ENCODE data around the gene SLC1A1.

SLC1A1 gene

DNA sequence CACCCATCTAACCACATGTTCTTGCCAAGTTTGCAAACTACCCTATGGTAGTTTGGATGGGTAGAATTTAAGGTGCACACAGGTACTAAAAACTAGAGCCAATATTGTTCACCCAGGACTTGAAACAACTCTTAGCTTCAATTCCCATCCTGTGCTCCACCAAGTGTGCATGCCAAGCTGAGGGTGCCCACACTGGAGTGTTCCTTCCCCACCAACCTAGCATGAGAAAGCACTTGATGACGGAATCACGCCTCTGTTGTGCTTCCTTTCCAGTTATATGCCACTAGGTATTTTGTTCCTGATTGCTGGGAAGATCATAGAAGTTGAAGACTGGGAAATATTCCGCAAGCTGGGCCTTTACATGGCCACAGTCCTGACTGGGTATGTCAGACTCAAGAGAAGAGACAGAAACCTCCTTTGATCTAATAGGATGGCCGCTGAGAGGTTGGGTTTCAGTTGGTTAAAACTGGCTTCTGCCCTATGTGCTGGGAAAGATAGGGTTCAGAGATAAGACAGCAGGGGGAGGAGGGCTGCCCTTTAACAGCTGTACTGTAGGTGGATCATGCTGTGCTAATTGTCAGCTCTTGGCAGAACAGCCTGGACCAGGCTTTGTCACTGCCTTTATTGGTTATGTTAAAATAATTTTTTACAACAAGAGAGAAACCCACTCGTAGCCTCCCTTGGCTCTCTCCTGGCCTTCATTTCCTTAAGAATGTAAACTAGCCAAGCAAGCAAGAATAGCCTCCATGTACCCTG, 83.5 kb downstream of the SLC1A1 start:
- H3K27ac ChIP-seq: no peak overlapping the region
- TF ChIP-seq, protein P1, sequence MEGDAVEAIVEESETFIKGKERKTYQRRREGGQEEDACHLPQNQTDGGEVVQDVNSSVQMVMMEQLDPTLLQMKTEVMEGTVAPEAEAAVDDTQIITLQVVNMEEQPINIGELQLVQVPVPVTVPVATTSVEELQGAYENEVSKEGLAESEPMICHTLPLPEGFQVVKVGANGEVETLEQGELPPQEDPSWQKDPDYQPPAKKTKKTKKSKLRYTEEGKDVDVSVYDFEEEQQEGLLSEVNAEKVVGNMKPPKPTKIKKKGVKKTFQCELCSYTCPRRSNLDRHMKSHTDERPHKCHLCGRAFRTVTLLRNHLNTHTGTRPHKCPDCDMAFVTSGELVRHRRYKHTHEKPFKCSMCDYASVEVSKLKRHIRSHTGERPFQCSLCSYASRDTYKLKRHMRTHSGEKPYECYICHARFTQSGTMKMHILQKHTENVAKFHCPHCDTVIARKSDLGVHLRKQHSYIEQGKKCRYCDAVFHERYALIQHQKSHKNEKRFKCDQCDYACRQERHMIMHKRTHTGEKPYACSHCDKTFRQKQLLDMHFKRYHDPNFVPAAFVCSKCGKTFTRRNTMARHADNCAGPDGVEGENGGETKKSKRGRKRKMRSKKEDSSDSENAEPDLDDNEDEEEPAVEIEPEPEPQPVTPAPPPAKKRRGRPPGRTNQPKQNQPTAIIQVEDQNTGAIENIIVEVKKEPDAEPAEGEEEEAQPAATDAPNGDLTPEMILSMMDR (conservative IDR thresholded peaks at IDR 0.05): no peak

GRCh38 chr9:4574657-4575243, 84.5 kb downstream of the SLC1A1 start:
- TF ChIP-seq, protein P1 (conservative IDR thresholded peaks at IDR 0.05): no peak
- no peak overlapping the region for H3K27ac ChIP-seq

- no peak overlapping the region for H3K27ac ChIP-seq
- TF ChIP-seq, protein P1 (conservative IDR thresholded peaks at IDR 0.05): no peak
Observed at GRCh38 chr9:4575997-4576396, 85.7 kb downstream of the SLC1A1 start.

- H3K27ac ChIP-seq: no peak overlapping the region
- TF ChIP-seq, protein P1 (conservative IDR thresholded peaks at IDR 0.05): no peak
Observed at GRCh38 chr9:4576448-4576847, 86.2 kb downstream of the SLC1A1 start.

GRCh38 chr9:4579001-4579400, 88.7 kb downstream of the SLC1A1 start:
- TF ChIP-seq, protein P1 (conservative IDR thresholded peaks at IDR 0.05): no peak
- H3K27ac ChIP-seq: no peak overlapping the region

DNA sequence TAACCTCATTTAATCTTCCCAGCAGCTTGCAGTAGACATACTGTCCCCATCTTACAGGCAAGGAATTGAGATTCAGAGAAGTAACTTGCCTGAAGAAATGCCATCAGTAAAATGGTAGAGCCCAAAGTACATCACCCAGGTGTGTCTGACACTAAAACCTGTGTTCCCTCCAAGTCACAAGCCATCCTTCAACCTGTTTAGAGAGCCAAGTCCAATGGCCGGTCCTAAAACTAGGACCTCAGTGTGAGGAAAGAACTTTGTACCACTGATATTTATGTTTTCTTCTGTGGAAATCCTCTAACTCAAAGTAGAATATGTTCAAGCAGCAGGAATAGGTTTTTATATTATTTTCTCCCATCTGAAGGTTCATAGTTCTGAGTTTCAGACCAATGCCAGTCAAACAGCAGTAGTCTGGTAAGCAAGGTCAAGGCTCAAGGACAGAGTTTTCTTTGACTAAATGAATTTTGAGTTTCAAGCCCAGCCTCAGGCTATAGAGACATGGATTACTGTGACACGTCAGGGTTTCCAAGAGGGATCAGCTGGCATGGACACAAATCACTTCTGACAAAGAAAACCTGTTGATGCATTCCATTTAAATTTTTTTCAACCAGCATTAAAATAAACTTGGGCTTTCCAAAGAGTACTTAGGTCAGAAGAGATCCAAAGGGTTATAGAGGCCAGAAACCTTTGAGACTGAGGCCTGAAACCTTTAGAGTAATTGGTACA, 90.9 kb downstream of the SLC1A1 start:
- H3K27ac ChIP-seq: no peak overlapping the region
- TF ChIP-seq, protein P1 (conservative IDR thresholded peaks at IDR 0.05): no peak

DNA sequence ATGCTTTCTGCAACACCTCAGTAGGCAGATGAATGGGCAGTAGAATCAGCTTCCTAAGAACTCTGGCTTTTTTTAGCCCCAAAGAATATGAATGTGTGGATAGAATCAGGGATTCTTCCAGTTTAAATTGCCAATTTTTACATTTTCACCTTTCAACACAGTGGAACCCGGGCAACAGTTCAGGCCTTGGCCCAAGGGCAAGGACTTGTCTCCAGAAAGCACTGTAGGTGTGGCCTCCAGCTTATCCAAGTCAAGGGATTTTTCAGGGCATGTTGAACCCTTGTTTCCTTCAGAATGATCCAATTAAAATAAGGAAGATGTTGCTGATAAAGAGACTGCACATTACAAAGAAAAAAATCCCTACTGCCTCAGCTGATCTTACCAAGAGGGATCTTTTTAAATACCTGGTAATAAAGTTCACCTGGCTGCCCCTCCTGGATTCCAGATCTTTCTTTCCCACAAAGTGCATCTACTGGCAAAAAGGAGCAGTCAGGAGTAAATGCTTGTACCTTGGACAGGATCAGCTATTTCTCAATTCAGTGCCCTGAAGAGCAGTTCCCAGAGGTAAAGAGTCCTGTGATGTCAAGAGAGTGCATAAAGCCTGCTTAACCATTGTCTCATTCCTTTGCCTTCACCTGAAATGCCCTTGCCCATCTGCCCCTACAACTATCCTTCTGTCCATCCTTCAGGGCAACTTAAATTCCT, 91.7 kb downstream of the SLC1A1 start:
- no peak overlapping the region for H3K27ac ChIP-seq
- TF ChIP-seq, protein P1 (conservative IDR thresholded peaks at IDR 0.05): no peak
